HG02981 (cell line): ENCODE measurements around the gene ZNF750.

Source experiments
- ATAC-seq: cut with Tn5 transposase; IDR thresholded peaks from one replicate; pipeline ENCODE4 v1.9.1; 2021; ENCODE audit warnings: mild to moderate bottlenecking, moderate library complexity; ENCODE audit not compliant: unreplicated experiment

The ZNF750 gene

DNA sequence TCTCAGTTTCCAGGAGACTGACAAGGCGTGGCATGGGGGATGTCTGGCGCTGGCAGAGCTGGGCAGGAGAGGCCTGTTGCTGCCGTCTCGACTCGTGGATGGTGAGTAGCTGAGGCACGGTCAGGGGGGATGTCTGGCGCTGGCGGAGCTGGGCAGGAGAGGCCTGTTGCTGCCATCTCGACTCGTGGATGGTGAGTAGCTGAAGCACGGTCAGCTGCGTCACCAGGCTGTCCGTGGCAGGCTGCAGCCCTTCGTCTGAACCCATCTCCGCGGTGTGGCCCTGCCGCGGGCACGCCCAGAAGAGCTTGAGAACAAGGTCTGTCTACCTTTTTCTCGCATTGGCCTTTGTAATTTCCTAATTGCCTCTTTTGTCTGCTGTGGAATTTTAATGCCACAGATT, 25.0 kb downstream of the ZNF750 start:
- no peak for ATAC-seq

DNA sequence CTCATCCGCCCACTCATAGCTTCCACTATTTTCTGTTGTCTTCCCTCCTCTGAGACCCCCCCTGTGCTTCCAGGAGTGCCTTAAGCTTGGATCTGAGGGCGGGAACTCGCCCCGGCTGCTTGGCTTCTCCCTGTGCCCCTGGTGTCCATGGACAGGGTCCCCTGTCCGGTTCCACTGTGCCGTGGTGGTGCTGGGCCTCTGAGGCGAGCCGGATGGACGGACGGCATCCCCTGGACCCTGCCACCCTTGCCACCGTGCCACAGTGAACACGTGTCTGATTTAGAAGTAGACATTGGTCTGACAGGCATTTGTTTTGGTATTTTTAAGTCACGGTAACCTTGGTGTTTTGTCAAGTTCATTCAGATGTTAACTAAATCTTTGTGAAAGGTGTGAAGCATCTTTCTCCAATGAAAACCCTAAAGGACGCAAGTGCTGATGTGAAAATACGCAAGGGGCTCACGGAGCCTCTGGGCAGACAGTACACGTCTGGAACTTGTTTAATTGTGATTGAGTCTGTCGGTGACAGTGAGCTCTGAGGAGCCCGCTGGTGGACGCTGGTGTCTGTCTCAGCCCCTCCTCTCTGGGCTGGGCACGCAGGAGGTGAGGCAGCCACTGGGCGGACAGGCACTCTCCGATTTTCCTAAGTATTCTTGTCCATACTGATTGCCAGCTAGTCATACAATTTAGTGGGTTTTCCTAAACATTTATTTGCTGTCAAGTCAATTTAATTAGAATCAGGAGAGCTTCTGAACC, 26.3 kb downstream of the ZNF750 start:
- ATAC-seq, result no peak

DNA sequence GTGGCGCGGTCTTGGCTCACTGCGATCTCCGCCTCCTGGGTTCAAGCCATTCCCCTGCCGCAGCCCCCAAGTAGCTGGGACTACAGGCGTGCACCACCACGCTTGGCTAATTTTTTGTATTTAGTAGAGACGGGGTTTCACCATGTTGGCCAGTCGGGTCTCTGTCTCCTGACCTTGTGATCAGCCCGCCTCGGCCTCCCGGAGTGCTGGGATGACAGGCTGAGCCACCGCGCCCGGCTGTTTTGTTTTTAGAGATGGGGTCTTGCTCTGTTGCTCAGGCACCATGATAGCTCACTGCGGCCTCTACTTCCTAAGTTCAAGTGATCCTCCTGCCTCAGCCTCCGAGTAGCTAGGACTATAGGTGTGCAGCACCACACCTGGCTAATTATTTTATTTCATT, 27.2 kb downstream of the ZNF750 start:
- no peak for ATAC-seq

DNA sequence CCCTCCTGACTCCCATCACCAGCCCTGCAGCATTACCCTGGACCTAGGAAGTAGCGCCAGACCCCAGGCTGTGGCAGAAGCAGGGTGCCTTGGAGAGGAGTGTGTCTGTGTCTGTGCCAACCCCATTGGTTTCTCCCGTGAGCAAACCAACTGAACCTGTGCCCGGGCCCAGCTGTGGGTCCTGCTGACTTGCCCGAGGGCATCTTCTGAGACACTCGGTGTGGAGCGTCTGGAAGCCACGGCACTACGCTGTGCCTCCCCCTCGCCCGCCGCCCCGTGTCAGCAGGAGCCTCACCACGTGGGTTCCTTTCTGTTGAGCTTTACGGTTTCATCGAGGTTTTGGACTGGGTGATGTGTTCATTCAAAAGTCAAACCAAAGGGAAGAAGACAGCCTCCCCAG, 27.8 kb downstream of the ZNF750 start:
- ATAC-seq, result no peak

DNA sequence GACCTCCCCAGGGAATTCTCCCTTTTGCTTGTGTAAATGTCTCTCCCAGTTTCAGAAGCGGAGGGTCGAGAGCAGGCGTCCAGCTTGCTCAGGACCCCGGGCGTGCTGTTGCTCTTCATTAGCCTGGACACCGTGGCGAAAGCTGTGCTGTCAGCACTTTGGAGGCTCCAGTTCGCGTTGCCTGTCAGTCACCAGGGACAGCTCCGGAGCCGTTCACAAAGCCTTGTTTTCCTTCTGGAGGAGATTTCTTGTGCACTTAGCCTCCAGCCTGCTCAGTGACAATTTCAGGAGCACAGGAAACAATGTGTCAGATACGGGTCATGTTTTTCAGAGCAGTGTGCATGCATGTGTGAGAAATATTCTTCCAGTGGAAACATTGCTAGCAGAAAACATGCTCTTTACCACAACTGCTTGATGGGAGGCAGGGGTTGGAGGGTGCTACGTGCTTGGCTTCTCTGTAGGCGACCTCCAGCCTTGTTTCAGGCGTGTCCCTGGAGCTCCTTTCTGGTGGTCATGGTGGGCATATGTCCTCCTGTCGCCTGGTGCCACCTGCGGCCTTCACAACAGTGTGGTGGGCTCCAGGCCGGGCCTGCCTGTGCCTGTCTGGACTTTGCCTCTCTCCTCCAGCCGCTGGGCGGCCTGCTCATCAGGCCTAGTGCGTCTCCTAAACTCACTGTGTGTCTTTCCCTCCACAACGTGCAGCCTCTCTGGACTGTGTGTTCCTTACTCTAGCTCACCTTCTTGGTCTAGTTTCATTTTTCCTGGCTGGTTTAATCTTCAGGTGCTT, 29.0 kb downstream of the ZNF750 start:
- ATAC-seq, result no peak

DNA sequence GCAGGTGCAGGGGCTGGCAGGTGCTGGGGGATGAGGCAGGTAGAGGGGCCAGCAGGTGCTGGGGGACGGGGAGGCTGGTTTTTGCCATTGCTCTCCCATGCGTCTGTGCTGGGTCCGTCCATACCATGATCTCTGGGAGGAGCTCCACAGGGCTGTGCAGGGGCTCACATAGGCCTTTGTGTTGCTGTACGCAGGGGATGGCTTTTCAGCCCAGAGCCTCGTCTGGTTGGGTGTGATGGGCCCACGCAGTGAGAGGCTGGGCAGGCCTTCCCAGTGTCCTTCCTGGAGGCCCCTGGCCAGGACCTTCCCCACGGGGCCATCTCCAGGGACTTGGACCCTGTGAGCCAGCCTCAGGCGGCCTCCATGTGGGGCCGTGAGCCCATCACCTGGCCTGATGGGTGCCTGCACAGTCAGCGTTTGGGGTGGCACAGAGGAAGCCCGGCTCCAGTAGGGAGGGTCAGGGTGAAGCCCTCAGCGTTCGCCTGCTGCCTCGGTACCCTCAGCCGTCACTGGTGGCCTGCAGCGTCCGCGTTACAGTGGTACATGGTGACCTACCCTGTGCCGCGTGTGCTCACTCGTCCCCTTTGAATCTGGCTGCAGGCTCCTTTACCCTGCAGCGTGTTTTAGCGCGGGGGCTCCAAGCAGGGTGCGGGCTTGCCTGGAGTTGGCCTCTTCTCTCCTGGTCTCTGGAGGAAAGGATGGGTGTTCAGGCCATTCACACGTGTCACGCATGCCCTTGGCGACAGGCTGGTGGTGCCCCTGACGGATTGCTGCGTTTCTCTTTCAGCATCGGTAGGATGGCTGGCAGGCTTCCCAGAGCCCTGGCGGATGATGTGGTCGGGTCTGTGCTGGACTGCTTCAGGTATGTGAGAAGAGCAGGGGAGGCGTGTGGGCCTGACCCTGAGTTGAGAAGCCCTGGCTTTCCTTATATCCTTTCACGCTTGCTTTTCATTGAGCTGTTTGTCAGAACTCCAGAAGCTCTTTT, 30.6 kb downstream of the ZNF750 start:
- no peak for ATAC-seq

DNA sequence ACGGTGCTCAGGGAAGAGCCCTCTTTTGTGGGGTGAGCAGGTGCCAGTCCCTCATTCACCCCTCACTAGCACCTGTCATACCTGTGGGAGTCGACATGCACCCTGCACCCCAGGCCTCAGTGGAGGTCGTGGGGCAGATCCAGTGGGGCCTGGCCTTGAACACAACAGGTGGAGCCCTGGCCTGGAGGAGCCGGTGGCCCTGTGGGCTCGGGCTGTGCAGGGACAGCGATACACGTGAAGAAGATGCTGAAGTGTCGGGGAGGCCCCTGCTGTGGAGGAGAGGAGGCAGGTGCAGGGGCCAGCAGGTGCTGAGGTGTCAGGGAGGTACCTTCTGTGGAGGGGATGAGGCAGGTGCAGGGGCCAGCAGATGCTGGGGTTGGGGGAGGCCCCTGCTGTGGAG, 31.8 kb downstream of the ZNF750 start:
- ATAC-seq, result no peak

DNA sequence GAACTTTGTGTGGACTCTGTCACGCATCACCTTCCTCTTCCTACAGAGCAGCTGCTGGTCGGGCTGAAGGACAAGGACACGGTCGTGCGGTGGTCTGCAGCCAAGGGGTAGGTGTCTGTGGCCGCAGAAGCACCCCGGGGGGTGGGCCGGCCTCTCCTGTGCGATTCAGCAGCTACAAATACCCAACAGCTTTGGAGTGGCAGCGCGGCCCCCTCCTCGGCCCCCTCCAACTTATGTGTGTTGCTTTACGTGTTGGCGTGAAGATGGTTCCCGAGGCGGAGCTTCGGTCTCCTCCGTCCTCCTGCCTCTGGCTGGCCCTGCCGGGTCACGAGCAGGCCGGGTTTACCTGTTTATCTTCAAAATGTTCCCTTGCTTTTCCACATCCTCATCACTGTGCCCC, 32.3 kb downstream of the ZNF750 start:
- no peak for ATAC-seq

DNA sequence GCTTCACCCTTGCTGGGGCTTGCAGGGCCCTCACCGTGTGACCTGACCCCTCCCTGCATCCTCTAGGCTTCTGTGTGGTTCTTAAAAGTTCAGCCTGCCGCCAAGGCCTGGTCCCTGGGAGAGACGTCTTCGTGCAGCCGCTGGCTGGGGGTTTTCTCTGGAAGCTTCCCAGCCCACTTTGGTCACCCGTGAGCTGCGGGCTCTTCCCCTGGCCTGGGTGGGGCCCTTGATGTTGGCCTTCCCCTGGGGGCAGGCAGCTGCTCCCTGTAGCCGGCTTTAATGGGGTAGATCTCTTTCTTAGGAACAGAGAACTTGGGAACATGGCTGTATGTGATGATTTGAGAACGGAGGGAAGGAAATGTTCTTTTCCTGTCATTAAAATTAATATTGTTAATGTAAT, 32.7 kb downstream of the ZNF750 start:
- no peak for ATAC-seq

DNA sequence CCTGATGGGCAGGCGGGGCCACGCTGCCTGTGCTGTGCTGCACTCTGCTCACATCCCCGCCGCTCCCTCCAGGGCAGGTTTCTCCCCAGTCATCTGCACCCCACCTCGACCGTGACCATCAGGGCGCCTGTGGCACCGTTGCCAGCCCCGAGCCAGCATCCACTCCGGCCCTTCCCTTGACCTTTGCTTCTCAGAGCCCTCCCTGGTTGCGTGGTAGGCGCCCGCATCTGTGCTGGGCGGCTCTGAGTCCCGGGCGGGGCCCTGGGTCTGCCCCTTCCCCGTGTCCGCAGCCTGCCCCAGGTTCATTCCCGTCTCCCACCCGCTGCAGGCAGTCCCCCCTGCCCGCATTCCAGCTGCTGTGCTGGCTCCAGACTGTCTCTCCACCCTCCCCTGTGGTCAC, 33.2 kb downstream of the ZNF750 start:
- ATAC-seq, result no peak

DNA sequence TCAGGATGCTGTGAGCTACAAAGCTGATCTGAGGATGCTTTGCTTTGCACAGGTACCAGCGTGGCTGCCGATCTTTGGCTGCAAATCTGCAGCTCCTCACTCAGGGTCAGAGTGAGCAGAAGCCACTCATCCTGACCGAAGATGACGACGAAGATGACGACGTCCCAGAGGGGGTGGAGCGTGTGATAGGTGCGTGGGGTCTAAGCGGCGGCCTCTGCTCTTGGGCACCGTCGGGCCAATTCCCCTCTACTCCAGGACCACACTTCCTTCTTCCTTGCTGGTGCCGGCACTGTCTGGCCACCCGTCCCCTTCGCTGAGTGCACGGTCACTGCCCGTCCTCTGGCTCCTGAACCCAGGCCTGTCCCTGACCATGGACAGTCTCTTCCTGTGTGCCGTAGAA, 34.0 kb downstream of the ZNF750 start:
- no peak for ATAC-seq

DNA sequence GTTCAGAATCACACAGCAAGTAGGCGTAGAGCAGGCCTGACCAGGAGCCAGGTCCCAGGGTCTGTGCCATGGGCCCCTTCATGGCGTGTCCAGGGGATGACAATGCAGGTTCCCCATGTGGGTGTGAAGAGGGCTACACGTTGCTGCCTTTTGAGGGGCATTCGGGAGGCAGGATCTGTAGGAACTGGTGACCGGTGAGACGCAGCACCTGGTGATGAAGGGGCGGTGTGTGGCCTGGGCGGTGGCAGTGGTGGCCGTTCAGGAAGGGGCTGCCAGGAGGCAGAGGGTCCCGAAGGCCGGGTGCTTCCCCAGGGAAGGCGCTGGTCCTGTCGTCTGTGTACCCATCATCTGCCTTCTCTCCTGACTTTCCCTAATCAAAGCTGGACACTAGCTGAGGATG, 34.6 kb downstream of the ZNF750 start:
- ATAC-seq, result no peak

DNA sequence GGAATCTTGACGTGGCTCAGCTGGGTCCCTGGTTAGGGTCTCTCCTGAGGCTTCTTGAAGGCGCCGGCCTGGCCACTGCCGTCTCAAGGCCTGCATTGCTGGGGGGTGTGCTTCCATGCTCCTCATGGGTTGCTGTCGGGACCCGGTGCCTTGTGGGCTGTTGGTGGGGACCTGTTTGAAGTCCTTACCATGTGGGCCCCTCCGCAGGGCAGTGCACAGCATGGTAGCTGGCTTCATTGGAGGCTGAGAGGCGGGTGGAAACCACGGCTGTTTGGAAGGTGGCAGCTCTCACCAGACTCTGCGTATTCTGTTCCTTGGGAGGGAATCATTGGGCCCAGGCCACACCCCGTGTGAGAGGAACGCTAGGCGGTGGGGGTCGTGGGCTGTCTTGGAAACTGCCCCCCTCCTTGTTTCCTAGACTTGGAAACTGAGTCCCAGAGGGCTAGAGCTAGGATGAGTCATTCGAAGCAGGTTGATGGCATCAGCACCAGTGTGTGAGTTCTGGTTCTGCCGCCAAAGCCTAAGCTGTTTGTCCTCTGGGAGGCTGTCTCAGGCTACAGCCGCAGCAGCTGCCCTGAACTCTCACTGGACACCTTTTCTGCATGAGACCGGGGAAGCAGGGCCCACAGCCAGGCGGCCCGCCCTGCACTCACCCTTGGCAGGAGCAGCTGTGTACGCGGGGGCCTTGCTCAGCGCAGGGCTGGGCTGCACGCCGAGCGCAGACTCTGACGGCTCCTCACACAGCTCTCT, 35.2 kb downstream of the ZNF750 start:
- no peak for ATAC-seq

DNA sequence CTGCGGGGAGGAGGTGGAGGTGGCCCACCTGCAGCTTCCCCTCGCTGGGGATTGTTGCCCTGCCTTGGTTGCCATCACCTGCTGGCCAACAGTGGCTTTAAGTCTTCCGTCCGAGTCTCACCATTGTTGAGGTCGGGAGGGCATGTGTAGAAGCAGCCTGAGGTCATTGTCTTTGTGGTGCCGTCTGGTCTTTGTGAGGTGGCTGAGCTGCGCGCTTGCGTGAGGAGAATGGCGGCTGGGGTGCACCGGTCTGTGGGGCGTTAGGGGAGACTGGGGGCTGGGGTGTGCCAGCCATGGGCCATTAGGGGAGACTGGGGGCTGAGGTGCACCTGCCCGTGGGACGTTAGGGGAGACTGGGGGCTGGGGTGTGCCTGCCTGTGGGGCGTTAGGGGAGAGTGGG, 36.2 kb downstream of the ZNF750 start:
- ATAC-seq, result no peak

DNA sequence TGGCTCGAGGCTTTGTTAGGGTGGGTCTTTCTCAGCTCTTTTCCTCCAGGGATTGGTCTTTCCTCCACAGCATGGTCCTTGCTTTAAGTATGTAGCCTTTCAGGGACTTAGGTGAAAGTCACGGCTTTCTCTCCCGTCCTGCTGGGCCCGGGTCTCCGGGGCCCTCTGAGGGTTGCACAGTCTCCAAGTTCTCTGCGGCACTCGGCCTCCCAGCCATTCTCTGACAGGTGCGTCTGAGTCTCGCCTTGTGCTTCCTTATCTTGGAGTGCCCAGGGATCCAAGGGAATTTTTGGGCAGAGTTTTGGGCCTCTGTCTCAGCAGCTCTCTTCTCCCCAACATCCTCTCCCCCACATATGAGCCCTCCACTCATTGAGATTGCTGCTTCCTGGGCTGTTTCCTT, 36.6 kb downstream of the ZNF750 start:
- no peak for ATAC-seq

DNA sequence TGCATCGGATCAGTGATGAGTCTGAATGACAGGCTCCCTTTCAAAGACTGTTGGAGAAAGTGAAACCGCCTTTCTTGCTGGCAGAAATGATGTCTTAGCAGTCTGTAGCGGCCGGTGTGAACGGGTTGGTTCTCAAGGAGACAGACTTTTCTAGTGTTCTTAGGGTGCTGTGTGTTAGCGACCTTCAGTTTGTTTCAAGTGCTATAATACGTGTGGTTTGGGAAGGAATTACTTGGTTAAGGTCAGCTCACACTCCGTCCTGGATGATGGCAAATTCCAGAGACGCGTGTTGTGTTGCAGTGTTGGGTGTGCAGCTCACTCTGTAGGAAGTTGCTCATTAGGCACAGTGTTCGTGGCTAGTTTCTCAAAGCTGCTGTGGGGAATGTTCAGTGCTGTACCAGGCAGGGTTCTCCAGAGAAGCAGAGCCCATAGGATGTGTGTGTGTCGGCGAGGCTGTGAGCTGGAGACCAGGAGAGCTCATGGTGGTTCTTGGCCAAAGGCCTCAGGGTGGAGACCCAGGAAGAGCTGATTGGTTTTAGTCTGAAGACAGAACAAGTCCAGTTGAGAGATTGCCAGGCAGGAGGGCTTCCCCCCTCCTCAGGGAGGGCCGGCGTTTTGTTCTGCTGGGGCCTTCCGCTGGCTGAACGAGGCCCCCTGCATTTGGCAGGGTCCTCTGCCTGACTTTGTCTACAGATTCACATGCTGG, 37.6 kb downstream of the ZNF750 start:
- no peak for ATAC-seq

DNA sequence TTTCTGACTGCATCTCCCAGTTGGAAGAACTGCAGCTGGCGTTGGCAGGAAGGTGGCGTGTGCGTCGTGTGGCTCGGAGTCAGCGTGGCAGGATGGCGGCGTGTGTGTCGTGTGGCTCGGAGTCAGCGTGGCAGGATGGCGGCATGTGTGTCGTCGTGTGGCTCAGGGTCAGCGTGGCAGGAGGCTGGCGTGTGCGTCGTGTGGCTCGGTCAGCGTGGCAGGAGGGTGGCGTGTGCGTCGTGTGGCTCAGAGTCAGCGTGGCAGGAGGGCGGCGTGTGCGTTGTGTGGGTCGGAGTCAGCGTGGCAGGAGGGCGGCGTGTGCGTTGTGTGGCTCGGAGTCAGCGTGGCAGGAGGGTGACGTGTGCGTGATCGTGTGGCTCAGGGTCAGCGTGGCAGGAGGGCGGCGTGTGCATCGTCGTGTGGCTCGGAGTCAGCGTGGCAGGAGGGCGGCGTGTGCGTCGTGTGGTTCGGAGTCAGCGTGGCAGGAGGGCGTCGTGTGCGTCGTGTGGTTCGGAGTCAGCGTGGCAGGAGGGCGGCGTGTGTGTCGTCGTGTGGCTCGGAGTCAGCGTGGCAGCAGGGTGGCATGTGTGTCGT, 38.3 kb downstream of the ZNF750 start:
- ATAC-seq, result no peak

DNA sequence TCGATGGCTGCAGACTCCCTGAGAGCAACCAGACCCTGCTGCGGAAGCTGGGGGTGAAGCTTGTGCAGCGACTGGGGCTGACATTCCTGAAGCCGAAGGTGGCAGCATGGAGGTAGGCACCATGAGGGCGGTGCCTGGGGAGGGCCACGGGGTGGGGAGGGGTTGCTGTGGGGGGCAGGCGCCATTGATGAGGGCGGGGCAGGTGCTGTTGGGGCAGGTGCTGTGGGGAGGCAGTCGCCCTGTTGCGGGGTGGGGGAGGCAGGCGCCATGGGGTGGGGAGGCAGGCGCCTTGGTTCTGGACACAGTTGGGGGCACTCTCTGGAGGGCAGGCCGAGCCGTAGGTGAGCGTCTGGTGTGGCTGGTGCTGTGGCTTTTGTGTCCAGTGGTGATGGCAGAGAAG, 38.9 kb downstream of the ZNF750 start:
- no peak for ATAC-seq

DNA sequence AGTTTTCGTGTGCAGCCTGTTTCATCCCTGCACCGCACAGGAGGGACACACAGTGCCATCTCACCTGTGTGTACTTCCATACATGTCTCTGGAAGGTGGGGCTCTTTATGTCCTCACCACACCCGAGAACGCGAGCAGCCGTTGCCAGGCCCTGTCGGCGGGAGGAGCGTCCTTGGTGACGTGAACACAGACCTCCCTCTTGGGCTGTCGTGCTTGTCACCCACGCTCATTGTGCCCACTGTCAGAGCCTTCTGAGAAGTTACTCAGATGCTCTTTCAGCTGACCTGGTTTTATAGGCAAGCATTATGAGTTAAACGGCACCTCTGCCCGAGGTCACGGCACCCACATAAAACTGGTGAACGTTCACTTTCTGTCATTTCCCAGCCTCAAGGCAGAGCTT, 40.2 kb downstream of the ZNF750 start:
- no peak for ATAC-seq

DNA sequence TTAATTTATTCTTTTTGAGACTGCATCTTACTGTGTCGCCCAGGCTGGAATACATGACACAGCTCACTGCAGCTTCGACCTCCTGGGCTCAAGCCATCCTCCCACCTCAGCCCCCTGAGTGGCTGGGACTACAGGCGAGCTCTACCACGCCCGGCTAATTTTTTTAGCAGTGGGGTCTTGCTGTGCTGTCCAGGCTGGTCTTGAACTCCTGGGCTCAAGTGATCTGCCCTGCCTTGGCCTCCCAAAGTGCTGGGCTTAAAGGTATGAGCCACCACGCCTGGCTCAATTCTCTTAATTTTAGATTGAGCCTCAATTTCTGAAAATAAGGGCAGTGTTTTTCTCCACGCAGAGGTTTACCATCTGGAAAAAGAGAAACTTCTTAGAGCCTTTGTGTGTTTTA, 41.1 kb downstream of the ZNF750 start:
- no peak for ATAC-seq
